ENCODE results near the gene PDZD2.

Gene PDZD2

GRCh38 chr5:31954091-31954490, 315.2 kb downstream of the PDZD2 start:
- Histone ChIP-seq H3K4me2 (ENCODE audit: low read length) (no peak overlapping the region), H3K4me3 (ENCODE audit: low read length) (no peak overlapping the region), H3K4me1 (ENCODE audit: low read length) (no peaks in the 10 kb centered on the region), H4K20me1 (ENCODE audit: insufficient read depth, low read length) (no peaks in the 10 kb centered on the region), H3K79me2 (ENCODE audit: low read length) (no peaks in the 10 kb centered on the region), H3K27ac (ENCODE audit: low read length) (no peak overlapping the region), H3K9ac (ENCODE audit: low read length) (no peak overlapping the region), H3K36me3 (replicated peaks; ENCODE audit: low read depth, low read length) (no peaks in the 10 kb centered on the region), H2AFZ (ENCODE audit: low read depth, low read length) (no peak overlapping the region), H3K27me3 (ENCODE audit: low read depth, low read length) (no peaks in the 10 kb centered on the region), H3K9me3 (ENCODE audit: insufficient read depth, low read length) (no peaks in the 10 kb centered on the region)
- TF ChIP-seq EZH2phosphoT487 (IDR thresholded peaks at IDR 0.05; ENCODE audit: low read depth) (no peak), CTCF (IDR thresholded peaks at IDR 0.05; ENCODE audit: low read depth, low read length) (no peak)

- no peaks in the 10 kb centered on the region for H3K9me3 ChIP-seq (ENCODE audit: insufficient read depth, low read length)
- no peak overlapping the region for H2AFZ ChIP-seq (ENCODE audit: low read depth, low read length)
- no peaks in the 10 kb centered on the region for H3K79me2 ChIP-seq (ENCODE audit: low read length)
- no peak overlapping the region for H3K4me3 ChIP-seq (ENCODE audit: low read length)
- H3K9ac ChIP-seq (ENCODE audit: low read length) = no peak overlapping the region
- no peaks in the 10 kb centered on the region for H3K27me3 ChIP-seq (ENCODE audit: low read depth, low read length)
- H3K27ac ChIP-seq (ENCODE audit: low read length) = no peak overlapping the region
- no peaks in the 10 kb centered on the region for H3K36me3 ChIP-seq (replicated peaks; ENCODE audit: low read depth, low read length)
- no peaks in the 10 kb centered on the region for H4K20me1 ChIP-seq (ENCODE audit: insufficient read depth, low read length)
- H3K4me1 ChIP-seq (ENCODE audit: low read length) = no peaks in the 10 kb centered on the region
- TF ChIP-seq CTCF (IDR thresholded peaks at IDR 0.05; ENCODE audit: low read depth, low read length) (no peak), EZH2phosphoT487 (IDR thresholded peaks at IDR 0.05; ENCODE audit: low read depth) (no peak)
- H3K4me2 ChIP-seq (ENCODE audit: low read length) = no peak overlapping the region
Measured at GRCh38 chr5:31957151-31957550, 318.2 kb downstream of the PDZD2 start.

GRCh38 chr5:31962351-31962751, 323.4 kb downstream of the PDZD2 start:
- no peak overlapping the region for H3K4me2 ChIP-seq (ENCODE audit: low read length)
- no peak overlapping the region for H3K4me3 ChIP-seq (ENCODE audit: low read length)
- no peaks in the 10 kb centered on the region for H4K20me1 ChIP-seq (ENCODE audit: insufficient read depth, low read length)
- no peaks in the 10 kb centered on the region for H3K36me3 ChIP-seq (replicated peaks; ENCODE audit: low read depth, low read length)
- no peak overlapping the region for H2AFZ ChIP-seq (ENCODE audit: low read depth, low read length)
- TF ChIP-seq CTCF (IDR thresholded peaks at IDR 0.05; ENCODE audit: low read depth, low read length) (no peak), EZH2phosphoT487 (IDR thresholded peaks at IDR 0.05; ENCODE audit: low read depth) (no peak)
- no peak overlapping the region for H3K9ac ChIP-seq (ENCODE audit: low read length)
- H3K79me2 ChIP-seq (ENCODE audit: low read length) = no peaks in the 10 kb centered on the region
- H3K27me3 ChIP-seq (ENCODE audit: low read depth, low read length) = no peaks in the 10 kb centered on the region
- no peaks in the 10 kb centered on the region for H3K9me3 ChIP-seq (ENCODE audit: insufficient read depth, low read length)
- no peak overlapping the region for H3K27ac ChIP-seq (ENCODE audit: low read length)
- H3K4me1 ChIP-seq (ENCODE audit: low read length) = no peaks in the 10 kb centered on the region

GRCh38 chr5:31962871-31963307, 324.0 kb downstream of the PDZD2 start:
- Histone ChIP-seq H3K4me3 (ENCODE audit: low read length) (no peak overlapping the region), H3K4me2 (ENCODE audit: low read length) (no peak overlapping the region), H4K20me1 (ENCODE audit: insufficient read depth, low read length) (no peaks in the 10 kb centered on the region), H3K4me1 (ENCODE audit: low read length) (no peaks in the 10 kb centered on the region), H3K27ac (ENCODE audit: low read length) (no peak overlapping the region), H3K36me3 (replicated peaks; ENCODE audit: low read depth, low read length) (no peaks in the 10 kb centered on the region), H3K9ac (ENCODE audit: low read length) (no peak overlapping the region), H2AFZ (ENCODE audit: low read depth, low read length) (no peak overlapping the region), H3K79me2 (ENCODE audit: low read length) (no peaks in the 10 kb centered on the region), H3K27me3 (ENCODE audit: low read depth, low read length) (no peaks in the 10 kb centered on the region), H3K9me3 (ENCODE audit: insufficient read depth, low read length) (no peaks in the 10 kb centered on the region)
- TF ChIP-seq CTCF (IDR thresholded peaks at IDR 0.05; ENCODE audit: low read depth, low read length) (no peak), EZH2phosphoT487 (IDR thresholded peaks at IDR 0.05; ENCODE audit: low read depth) (no peak)

All from OCI-LY3 (cell line).